Cardiac fibroblast (primary cell): ENCODE results near the gene ING5.
"Not testable (repeated sequence)": the region's sequence is repeated elsewhere in the genome, so short reads cannot be mapped to it uniquely, and the experiment has no call there.

Experiments used
- DNase-seq, 2 donors: peaks; one replicate each; pipeline versions ENCODE4 v3.0.0 to v3.0.0-alpha.2; 2010; ENCODE audit warnings: low read depth in 2 of 2
- H3K4me3 ChIP-seq, 2 donors: replicated peaks in 1 of 2; 1 replicate in 1 of 2; 2 replicates in 1 of 2; pipeline ENCODE4 v1.5.1; 2011; ENCODE audit warnings: low read depth in 2 of 2, low read length in 2 of 2, mild to moderate bottlenecking in 2 of 2, moderate library complexity in 1 of 2
- TF ChIP-seq, protein P1 (sequence below): IDR thresholded peaks from one replicate; pipeline ENCODE4 v1.5.1; 2011; ENCODE audit warnings: low read depth, mild to moderate bottlenecking, low read length, inconsistent platforms

The ING5 gene

DNA sequence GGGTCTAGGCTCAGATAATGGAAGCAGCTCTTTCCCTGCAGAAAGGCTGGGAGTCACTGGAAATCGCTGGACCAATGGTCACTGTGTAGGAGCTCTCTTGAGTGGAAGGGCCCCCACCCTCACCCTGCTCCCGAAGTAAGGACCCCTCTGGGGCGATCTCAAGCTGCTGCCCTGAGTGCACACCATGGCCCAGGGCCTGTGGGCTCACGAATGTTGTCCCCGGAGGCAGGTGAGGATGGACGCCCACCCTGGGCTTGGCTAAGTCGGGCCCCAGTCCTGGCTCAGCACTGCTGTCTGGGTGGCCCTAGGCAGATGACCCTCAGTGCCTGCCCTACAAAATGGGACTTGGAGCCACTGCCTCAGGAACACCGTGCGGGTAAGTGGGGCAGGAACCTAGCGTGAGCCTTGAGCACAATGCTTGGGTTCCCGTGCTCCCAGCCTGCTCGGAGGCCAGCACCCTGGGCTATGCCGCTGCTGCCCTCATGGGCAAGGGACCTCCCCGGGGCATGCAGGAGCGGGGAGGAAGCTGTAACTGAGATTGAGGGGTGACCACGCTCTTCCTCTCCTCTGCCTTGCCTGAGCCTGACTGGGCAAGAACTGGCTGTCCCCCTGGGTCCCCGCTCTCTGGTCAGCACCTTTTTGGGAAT is 36.3 kb downstream of the ING5 start:
- TF ChIP-seq, protein P1, sequence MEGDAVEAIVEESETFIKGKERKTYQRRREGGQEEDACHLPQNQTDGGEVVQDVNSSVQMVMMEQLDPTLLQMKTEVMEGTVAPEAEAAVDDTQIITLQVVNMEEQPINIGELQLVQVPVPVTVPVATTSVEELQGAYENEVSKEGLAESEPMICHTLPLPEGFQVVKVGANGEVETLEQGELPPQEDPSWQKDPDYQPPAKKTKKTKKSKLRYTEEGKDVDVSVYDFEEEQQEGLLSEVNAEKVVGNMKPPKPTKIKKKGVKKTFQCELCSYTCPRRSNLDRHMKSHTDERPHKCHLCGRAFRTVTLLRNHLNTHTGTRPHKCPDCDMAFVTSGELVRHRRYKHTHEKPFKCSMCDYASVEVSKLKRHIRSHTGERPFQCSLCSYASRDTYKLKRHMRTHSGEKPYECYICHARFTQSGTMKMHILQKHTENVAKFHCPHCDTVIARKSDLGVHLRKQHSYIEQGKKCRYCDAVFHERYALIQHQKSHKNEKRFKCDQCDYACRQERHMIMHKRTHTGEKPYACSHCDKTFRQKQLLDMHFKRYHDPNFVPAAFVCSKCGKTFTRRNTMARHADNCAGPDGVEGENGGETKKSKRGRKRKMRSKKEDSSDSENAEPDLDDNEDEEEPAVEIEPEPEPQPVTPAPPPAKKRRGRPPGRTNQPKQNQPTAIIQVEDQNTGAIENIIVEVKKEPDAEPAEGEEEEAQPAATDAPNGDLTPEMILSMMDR = no peak
- DNase-seq = no peak
- no peak overlapping the region for H3K4me3 ChIP-seq

DNA sequence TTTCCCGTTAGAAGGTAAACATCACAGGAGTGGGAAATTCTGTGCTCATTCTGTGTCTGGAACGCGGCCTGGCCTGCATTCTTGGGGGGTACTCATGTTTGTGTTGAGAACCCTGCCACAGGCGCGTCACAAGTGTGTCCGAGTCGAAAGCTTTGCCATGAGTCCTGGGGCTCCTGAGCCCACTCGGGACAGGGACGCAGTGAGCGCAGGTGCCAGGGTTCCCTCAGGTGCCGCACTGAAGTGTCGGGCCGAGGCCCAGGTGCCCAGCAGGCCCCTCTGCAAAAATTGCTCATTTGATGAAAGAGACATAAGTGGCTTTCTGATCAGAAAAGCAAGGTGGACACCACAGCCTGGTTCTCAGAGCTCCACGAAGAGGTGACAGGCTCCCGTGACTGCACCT is 37.3 kb downstream of the ING5 start:
- H3K4me3 ChIP-seq = no peak overlapping the region
- TF ChIP-seq, protein P1 = no peak
- DNase-seq = no peak

DNA sequence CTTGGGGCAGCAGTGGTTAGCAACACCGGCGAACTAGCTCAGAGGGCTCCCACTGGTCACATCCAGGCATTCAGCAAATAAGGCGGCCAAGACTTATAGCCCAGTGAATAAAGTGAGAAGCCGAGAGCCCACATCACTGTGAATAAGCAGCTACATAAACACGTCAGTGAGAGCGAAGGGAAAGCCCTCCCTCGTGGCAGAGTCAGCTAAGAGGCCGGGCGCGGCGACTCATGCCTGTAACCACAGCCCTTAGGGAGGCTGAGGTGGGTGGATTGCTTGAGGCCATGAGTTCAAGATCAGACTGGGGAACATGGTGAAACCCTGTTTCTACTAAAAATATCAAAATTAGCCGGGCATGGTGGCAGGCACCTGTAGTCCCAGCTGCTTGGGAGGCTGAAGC is 37.8 kb downstream of the ING5 start:
- peak; percentile 9 to 62 for DNase-seq
- H3K4me3 ChIP-seq = no peak overlapping the region
- TF ChIP-seq, protein P1 = no peak

DNA sequence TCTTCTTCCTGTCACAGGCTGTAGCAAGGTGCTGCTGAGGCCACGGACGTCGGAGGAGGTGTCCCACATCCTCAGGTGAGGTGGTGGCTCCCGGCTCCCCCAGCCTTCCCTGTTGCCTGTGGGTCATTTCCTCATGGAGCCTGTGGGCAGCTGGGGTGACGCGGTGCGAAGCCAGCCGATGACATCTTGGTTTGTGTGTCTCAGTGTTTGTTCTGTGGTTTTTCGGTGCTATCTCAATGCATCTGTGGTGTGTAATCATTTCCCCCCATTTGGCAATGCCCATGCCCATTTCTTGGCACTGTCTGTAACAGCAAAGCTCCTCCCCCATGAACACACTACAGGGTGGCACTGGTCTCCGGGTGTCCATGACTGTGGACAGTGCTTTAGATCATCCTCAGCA is 39.2 kb downstream of the ING5 start:
- no peak overlapping the region for H3K4me3 ChIP-seq
- peak in 1 of 2 donors; percentile 17 for DNase-seq
- TF ChIP-seq, protein P1 = no peak

DNA sequence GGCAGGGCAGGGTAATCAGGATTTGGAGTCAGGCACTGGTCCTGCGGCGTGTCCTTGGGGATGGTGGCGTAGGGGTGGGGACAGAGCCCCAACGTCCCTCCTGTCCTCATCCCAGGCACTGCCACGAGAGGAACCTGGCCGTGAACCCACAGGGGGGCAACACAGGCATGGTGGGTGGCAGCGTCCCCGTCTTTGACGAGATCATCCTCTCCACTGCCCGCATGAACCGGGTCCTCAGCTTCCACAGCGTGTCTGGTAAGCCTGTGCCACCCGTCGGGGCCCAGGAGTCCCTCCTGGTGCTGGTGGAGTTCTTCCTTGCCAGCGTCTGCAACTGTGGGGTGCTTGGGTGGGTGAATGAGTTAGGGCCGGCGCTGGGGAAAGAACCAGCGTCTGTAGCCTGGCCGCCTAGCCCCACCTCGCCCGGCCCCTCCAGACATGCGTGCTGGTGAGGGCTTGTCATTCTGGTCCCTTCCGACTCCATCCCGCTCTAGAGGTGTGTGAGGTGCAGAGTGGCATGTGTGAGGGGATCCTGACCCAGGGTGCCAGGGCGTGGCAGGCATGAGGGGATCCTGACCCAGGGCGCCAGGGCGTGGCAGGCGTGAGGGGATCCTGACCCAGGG is 40.6 kb downstream of the ING5 start:
- DNase-seq = no peak
- H3K4me3 ChIP-seq = no peak overlapping the region
- TF ChIP-seq, protein P1 = no peak

DNA sequence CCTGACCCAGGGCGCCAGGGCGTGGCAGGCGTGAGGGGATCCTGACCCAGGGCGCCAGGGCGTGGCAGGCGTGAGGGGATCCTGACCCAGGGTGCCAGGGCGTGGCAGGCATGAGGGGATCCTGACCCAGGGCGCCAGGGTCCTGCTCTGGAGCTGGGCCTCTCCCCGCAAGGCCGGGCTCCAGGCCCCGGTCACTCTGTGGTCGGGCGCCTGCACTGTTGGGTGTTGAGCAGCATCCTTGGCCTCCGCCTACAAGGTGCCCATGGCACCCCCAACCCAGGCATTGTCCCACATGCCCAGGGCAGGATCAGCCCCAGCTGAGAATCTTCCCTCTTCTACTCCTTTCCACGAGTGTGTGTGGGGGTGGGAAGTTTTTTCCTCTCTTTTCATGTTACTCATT is 41.2 kb downstream of the ING5 start:
- not testable (repeated sequence) for DNase-seq, H3K4me3 ChIP-seq

DNA sequence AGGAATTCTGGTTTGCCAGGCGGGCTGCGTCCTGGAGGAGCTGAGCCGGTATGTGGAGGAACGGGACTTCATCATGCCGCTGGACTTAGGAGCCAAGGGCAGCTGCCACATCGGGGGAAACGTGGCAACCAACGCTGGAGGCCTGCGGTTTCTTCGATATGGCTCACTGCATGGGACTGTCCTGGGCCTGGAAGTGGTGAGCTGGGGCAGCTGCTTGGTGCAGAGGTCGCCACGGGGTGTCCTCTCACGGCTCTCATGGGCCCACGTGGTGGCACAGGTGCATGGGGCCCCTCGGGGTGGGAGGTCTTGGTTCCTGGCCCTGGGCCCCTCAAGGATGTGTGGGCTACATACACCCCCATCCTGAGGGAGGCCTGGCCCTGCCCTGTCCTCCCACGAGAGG is 41.8 kb downstream of the ING5 start:
- TF ChIP-seq, protein P1 = no peak
- DNase-seq = no peak
- no peak overlapping the region for H3K4me3 ChIP-seq
